ENCODE data around the gene IL1RAPL1.
"Not testable (repeated sequence)": the region's sequence is repeated elsewhere in the genome, so short reads cannot be mapped to it uniquely, and the experiment has no call there.

Gene IL1RAPL1

DNA sequence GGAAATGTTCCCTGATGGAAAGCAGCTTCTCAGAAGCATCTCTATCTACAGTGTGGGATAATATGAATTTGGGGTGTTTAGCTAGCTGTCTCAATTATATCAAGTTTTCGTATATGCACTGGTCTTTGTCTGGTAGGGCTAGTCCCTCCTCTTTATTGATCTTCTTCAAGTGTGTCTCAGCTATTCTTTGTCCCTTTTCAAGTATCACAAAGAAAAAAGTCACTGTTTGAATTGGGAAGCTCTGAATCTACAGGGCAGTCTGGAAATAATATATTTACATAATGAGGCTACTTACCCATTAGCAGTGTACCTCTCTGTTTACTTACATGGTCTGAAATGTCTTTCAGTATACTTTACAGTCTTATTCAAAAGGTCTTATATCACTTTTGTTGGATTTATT lies 526.0 kb downstream of the IL1RAPL1 start (continued):
- TF ChIP-seq, protein P1, sequence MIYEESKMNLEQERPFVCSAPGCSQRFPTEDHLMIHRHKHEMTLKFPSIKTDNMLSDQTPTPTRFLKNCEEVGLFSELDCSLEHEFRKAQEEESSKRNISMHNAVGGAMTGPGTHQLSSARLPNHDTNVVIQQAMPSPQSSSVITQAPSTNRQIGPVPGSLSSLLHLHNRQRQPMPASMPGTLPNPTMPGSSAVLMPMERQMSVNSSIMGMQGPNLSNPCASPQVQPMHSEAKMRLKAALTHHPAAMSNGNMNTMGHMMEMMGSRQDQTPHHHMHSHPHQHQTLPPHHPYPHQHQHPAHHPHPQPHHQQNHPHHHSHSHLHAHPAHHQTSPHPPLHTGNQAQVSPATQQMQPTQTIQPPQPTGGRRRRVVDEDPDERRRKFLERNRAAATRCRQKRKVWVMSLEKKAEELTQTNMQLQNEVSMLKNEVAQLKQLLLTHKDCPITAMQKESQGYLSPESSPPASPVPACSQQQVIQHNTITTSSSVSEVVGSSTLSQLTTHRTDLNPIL (CRISPR knock-in tag; IDR thresholded peaks at IDR 0.05; ENCODE audit: low read depth): no peak
- TF ChIP-seq ZFP3 (CRISPR knock-in tag; IDR thresholded peaks at IDR 0.05): no peak

GRCh38 chrX:29122817-29123216 lies 535.6 kb downstream of the IL1RAPL1 start:
- ATAC-seq: not testable (repeated sequence)

GRCh38 chrX:29130905-29131304 lies 543.7 kb downstream of the IL1RAPL1 start:
- ATAC-seq: no peak
- TF ChIP-seq ZFP30 (CRISPR knock-in tag; IDR thresholded peaks at IDR 0.05): no peak
- no peak for TF ChIP-seq TCF4 (CRISPR knock-in tag; IDR thresholded peaks at IDR 0.05; ENCODE audit: borderline replicate concordance)
- no peak for TF ChIP-seq GLIS3 (CRISPR knock-in tag; IDR thresholded peaks at IDR 0.05)

DNA sequence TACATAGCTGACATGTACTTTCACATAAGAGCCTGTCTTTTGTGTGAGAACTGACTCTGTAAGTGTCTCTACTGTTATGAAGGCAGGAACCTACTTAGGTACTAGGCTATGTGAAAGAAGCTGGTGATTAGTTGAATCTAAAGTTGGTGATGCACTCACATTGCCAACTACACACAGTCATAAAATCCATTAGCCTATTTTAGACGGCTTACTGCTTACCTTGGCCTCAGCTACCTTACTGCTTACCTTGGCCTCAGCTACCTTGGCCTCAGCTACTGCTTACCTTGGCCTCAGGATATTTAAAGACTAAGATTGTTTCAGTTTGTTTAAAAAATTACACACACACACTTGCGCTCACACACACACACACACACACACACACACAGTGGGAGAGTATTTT lies 549.7 kb downstream of the IL1RAPL1 start:
- no peak for ATAC-seq
- TF ChIP-seq ESRRG (CRISPR knock-in tag; IDR thresholded peaks at IDR 0.05) (no peak), GLIS3 (CRISPR knock-in tag; IDR thresholded peaks at IDR 0.05) (no peak), PPARA (CRISPR knock-in tag; IDR thresholded peaks at IDR 0.05; ENCODE audit: borderline replicate concordance) (no peak), ZC3H10 (CRISPR knock-in tag; IDR thresholded peaks at IDR 0.05) (no peak), ZNF8 (CRISPR knock-in tag; IDR thresholded peaks at IDR 0.05) (no peak), ZNF70 (CRISPR knock-in tag; IDR thresholded peaks at IDR 0.05) (no peak)

DNA sequence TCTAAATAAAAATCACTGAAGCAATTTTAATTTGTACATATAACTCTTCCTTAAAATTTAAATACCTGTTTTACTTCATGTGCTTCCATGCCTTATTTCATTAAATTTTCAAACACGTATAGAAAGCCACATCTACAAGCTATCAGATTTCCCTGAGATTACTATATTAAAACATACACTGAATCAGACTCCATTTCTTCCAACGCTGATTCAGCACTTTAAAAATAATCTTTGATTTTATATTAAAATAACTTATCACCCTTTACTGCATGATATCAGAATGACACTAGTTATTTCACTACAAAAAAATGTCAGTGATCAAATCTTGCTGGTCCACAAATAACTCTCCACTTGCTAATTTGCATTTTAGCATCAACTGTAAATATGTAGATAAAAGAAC lies 550.8 kb downstream of the IL1RAPL1 start:
- no peak for TF ChIP-seq OSR1 (CRISPR knock-in tag; IDR thresholded peaks at IDR 0.05)
- no peak for TF ChIP-seq TCF4 (CRISPR knock-in tag; IDR thresholded peaks at IDR 0.05; ENCODE audit: borderline replicate concordance)
- no peak for TF ChIP-seq ZNF565 (CRISPR knock-in tag; conservative IDR thresholded peaks at IDR 0.05; ENCODE audit: low read depth)
- no peak for TF ChIP-seq ARNTL (CRISPR knock-in tag; IDR thresholded peaks at IDR 0.05; ENCODE audit: borderline replicate concordance, low read depth)
- TF ChIP-seq GLIS3 (CRISPR knock-in tag; IDR thresholded peaks at IDR 0.05): no peak
- TF ChIP-seq, protein P1 (CRISPR knock-in tag; IDR thresholded peaks at IDR 0.05; ENCODE audit: low read depth): no peak
- no peak for TF ChIP-seq TOX (CRISPR knock-in tag; IDR thresholded peaks at IDR 0.05; ENCODE audit: borderline replicate concordance)
- TF ChIP-seq PATZ1 (CRISPR knock-in tag; IDR thresholded peaks at IDR 0.05; ENCODE audit: borderline replicate concordance): no peak
- TF ChIP-seq ZNF8 (CRISPR knock-in tag; IDR thresholded peaks at IDR 0.05): no peak
- no peak for ATAC-seq

DNA sequence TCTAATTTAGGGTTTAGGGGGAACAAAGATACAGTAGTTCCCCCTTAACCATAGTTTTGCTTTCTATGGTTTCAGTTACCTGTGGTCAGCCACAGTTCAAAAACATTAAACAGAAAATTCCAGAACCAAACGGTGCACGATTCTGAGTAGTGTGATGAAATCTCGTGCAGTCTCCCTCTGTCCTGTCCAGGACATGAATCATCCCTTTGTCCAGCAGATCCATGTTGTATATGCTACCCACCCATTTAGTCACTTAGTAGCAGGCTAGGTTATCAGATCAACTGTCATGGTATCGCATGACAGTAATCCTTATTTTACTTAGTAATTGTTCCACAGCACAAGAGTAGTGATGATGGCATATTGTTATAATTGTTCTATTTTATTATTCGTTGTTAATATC lies 556.1 kb downstream of the IL1RAPL1 start:
- TF ChIP-seq ZNF565 (CRISPR knock-in tag; conservative IDR thresholded peaks at IDR 0.05; ENCODE audit: low read depth) (no peak), ZNF8 (CRISPR knock-in tag; IDR thresholded peaks at IDR 0.05) (no peak), ZFP30 (CRISPR knock-in tag; IDR thresholded peaks at IDR 0.05) (no peak), ZC3H10 (CRISPR knock-in tag; IDR thresholded peaks at IDR 0.05) (no peak), POU6F1 (CRISPR knock-in tag; IDR thresholded peaks at IDR 0.05; ENCODE audit: borderline replicate concordance, low read depth) (no peak), ZFP3 (CRISPR knock-in tag; IDR thresholded peaks at IDR 0.05) (no peak), ZNF70 (CRISPR knock-in tag; IDR thresholded peaks at IDR 0.05) (no peak), GLIS3 (CRISPR knock-in tag; IDR thresholded peaks at IDR 0.05) (no peak), PPARA (CRISPR knock-in tag; IDR thresholded peaks at IDR 0.05; ENCODE audit: borderline replicate concordance) (no peak), ARNTL (CRISPR knock-in tag; IDR thresholded peaks at IDR 0.05; ENCODE audit: borderline replicate concordance, low read depth) (no peak), CSDC2 (CRISPR knock-in tag; IDR thresholded peaks at IDR 0.05) (no peak)
- TF ChIP-seq, protein P2, sequence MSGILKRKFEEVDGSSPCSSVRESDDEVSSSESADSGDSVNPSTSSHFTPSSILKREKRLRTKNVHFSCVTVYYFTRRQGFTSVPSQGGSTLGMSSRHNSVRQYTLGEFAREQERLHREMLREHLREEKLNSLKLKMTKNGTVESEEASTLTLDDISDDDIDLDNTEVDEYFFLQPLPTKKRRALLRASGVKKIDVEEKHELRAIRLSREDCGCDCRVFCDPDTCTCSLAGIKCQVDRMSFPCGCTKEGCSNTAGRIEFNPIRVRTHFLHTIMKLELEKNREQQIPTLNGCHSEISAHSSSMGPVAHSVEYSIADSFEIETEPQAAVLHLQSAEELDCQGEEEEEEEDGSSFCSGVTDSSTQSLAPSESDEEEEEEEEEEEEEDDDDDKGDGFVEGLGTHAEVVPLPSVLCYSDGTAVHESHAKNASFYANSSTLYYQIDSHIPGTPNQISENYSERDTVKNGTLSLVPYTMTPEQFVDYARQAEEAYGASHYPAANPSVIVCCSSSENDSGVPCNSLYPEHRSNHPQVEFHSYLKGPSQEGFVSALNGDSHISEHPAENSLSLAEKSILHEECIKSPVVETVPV (CRISPR knock-in tag; IDR thresholded peaks at IDR 0.05): no peak
- TF ChIP-seq, protein P1 (CRISPR knock-in tag; IDR thresholded peaks at IDR 0.05; ENCODE audit: low read depth): no peak
- peak; percentile 53; the same call in 2 of the 3 replicates for ATAC-seq

Measured in SK-N-SH treated with all-trans-retinoic acid at 6 μM for 48 hours (cell line).